C4-2B (cell line): ENCODE measurements around the gene CDH20.

Source experiments
- CTCF ChIP-seq: fragments of 450-650 bp; conservative IDR thresholded peaks from 2 replicates; pipeline ENCODE4 v1.5.1; 2017; ENCODE audit warnings: mild to moderate bottlenecking
- ZFX ChIP-seq: fragments of 450-650 bp; IDR thresholded peaks from 2 replicates; pipeline ENCODE4 v1.6.1; 2017

DNA sequence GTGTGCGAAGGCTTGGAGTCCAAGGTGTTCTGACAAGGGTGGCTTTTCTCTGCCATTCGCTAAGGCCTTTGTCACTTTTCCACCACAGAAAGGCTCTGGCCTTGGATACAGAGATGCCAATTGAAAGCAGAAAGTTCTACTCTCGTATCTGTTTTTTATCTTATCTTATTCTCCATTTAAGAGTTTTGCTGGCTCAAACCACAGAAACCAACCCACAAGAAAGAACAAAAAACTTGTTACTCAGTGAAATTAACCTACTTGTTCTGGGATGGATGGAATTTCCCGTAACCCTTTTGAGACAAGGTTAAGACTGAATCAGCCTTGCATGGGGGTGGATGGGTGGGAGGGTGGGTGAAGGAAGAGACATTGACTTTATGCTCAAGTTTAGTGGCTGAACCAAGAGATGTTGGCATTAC lies 221.7 kb downstream of the CDH20 start:
- no peak for TF ChIP-seq CTCF
- TF ChIP-seq ZFX: no peak
